H9 (cell line): ENCODE measurements around the gene KRT80. TPM values are rescaled to one million over a fixed set of nuclear protein-coding genes. Genes with fewer than 3 reads are reported as not detected.

ENCODE experiments used
- DNase-seq: peaks from one replicate; pipeline ENCODE4 v3.0.0-alpha.2; 2017
- H2AFZ ChIP-seq: one replicate; pipeline ENCODE4 v1.6.1; 2013; ENCODE audit warnings: mild to moderate bottlenecking, low read length, control low read depth, moderate library complexity
- H2AK5ac ChIP-seq: 2 replicates; pipeline ENCODE4 v1.6.1; 2013; ENCODE audit warnings: low read length, control low read depth, mixed read lengths; ENCODE audit not compliant: insufficient read length
- H2BK120ac ChIP-seq: one replicate; pipeline ENCODE4 v1.6.1; 2013; ENCODE audit warnings: low read depth, mild to moderate bottlenecking, low read length, control low read depth, inconsistent platforms; ENCODE audit not compliant: poor library complexity, severe bottlenecking
- H2BK12ac ChIP-seq: 2 replicates; pipeline ENCODE4 v1.6.1; 2013; ENCODE audit warnings: low read length, control low read depth, mixed read lengths, low read depth; ENCODE audit not compliant: insufficient read length
- H2BK15ac ChIP-seq: 2 replicates; pipeline ENCODE4 v1.6.1; 2013; ENCODE audit warnings: low read depth, low read length, control low read depth
- H2BK20ac ChIP-seq: one replicate; pipeline ENCODE4 v1.6.1; 2013; ENCODE audit warnings: low read depth, mild to moderate bottlenecking, low read length, control low read depth, inconsistent platforms; ENCODE audit not compliant: poor library complexity, severe bottlenecking
- H2BK5ac ChIP-seq: 2 replicates; pipeline ENCODE4 v1.6.1; 2013; ENCODE audit warnings: low read length, control low read depth, mixed read lengths; ENCODE audit not compliant: insufficient read length
- H3K14ac ChIP-seq: 2 replicates; pipeline ENCODE4 v1.6.1; 2013; ENCODE audit warnings: low read length, control low read depth; ENCODE audit not compliant: insufficient read depth
- H3K18ac ChIP-seq: 2 replicates; pipeline ENCODE4 v1.6.1; 2013; ENCODE audit warnings: low read depth, mild to moderate bottlenecking, mixed read lengths, low read length, control low read depth; ENCODE audit not compliant: insufficient read length
- H3K23ac ChIP-seq: 2 replicates; pipeline ENCODE4 v1.6.1; 2013; ENCODE audit warnings: low read length, control low read depth, mixed read lengths, low read depth; ENCODE audit not compliant: insufficient read length
- H3K23me2 ChIP-seq: 2 replicates; pipeline ENCODE4 v1.6.1; 2013; ENCODE audit warnings: low read depth, mild to moderate bottlenecking, mixed read lengths, low read length, control low read depth; ENCODE audit not compliant: insufficient read length, poor library complexity, severe bottlenecking
- H3K27ac ChIP-seq: 2 replicates; pipeline ENCODE4 v1.5.1; 2013; ENCODE audit warnings: low read length, control low read depth, mixed read lengths, low read depth; ENCODE audit not compliant: insufficient read length
- H3K27me3 ChIP-seq: 2 replicates; pipeline ENCODE4 v1.6.1; 2013; ENCODE audit warnings: low read length, control low read depth, inconsistent platforms; ENCODE audit not compliant: insufficient read depth
- H3K4ac ChIP-seq: 2 replicates; pipeline ENCODE4 v1.6.1; 2013; ENCODE audit warnings: low read depth, mild to moderate bottlenecking, control low read depth, inconsistent platforms, low read length, moderate library complexity
- H3K4me1 ChIP-seq: 2 replicates; pipeline ENCODE4 v1.6.1; 2013; ENCODE audit warnings: low read length, control low read depth, inconsistent platforms; ENCODE audit not compliant: insufficient read depth
- H3K4me2 ChIP-seq: 2 replicates; pipeline ENCODE4 v1.6.1; 2013; ENCODE audit warnings: low read length, control low read depth, mixed read lengths; ENCODE audit not compliant: insufficient read length, insufficient read depth
- H3K56ac ChIP-seq: 2 replicates; pipeline ENCODE4 v1.6.1; 2013; ENCODE audit warnings: low read depth, mild to moderate bottlenecking, mixed read lengths, low read length, control low read depth; ENCODE audit not compliant: insufficient read length
- H3K79me1 ChIP-seq: 2 replicates; pipeline ENCODE4 v1.6.1; 2013; ENCODE audit warnings: low read depth, mild to moderate bottlenecking, moderate library complexity, low read length, control low read depth, inconsistent platforms; ENCODE audit not compliant: insufficient read depth, poor library complexity, severe bottlenecking
- H3K79me2 ChIP-seq: 2 replicates; pipeline ENCODE4 v1.6.1; 2013; ENCODE audit warnings: low read length, control low read depth, inconsistent platforms; ENCODE audit not compliant: insufficient read depth
- H3K9ac ChIP-seq: 2 replicates; pipeline ENCODE4 v1.6.1; 2013; ENCODE audit warnings: low read length, control low read depth, mixed read lengths; ENCODE audit not compliant: insufficient read length; ENCODE audit errors: extremely low read depth
- H3K9me3 ChIP-seq: one replicate; pipeline ENCODE4 v1.6.1; 2013; ENCODE audit warnings: low read depth, low read length, inconsistent platforms; ENCODE audit not compliant: control insufficient read depth
- H3T11ph ChIP-seq: one replicate; pipeline ENCODE4 v1.6.1; 2013; ENCODE audit warnings: mild to moderate bottlenecking, low read length, control low read depth, inconsistent platforms
- H4K20me1 ChIP-seq: one replicate; pipeline ENCODE4 v1.6.1; 2013; ENCODE audit not compliant: control insufficient read depth, insufficient read length, insufficient read depth
- H4K5ac ChIP-seq: 2 replicates; pipeline ENCODE4 v1.6.1; 2013; ENCODE audit warnings: low read depth, mild to moderate bottlenecking, mixed read lengths, low read length, control low read depth; ENCODE audit not compliant: insufficient read length
- H4K8ac ChIP-seq: replicated peaks from 2 replicates; pipeline ENCODE4 v1.6.1; 2013; ENCODE audit warnings: low read length, control low read depth, mixed read lengths, low read depth; ENCODE audit not compliant: insufficient read length
- H4K91ac ChIP-seq: 2 replicates; pipeline ENCODE4 v1.6.1; 2013; ENCODE audit warnings: low read depth, mild to moderate bottlenecking, moderate library complexity, mixed read lengths, low read length, control low read depth; ENCODE audit not compliant: insufficient read length
- H3K27ac Mint-ChIP-seq, 3 experiments: 2 replicates in 2 of 3; 3 replicates in 1 of 3; pipeline ENCODE4 v1.8.0; 2020 to 2021; ENCODE audit warnings: mixed read lengths in 3 of 3, mild to moderate bottlenecking in 1 of 3, moderate library complexity in 1 of 3
- H3K27me3 Mint-ChIP-seq: 2 replicates; pipeline ENCODE4 v1.8.0; 2021; ENCODE audit warnings: low read depth, mild to moderate bottlenecking, moderate library complexity, mixed read lengths
- H3K36me3 Mint-ChIP-seq, 3 experiments: 2 replicates in 2 of 3; 3 replicates in 1 of 3; pipeline ENCODE4 v1.8.0; 2020 to 2021; ENCODE audit warnings: low read depth in 3 of 3, mixed read lengths in 3 of 3; ENCODE audit not compliant: insufficient read depth in 1 of 3
- H3K4me1 Mint-ChIP-seq, 2 experiments: 2 replicates each; pipeline ENCODE4 v1.8.0; 2020; ENCODE audit warnings: mixed read lengths in 2 of 2
- H3K4me3 Mint-ChIP-seq, 2 experiments: 2 replicates in 1 of 2; 3 replicates in 1 of 2; pipeline ENCODE4 v1.8.0; 2020 to 2021; ENCODE audit warnings: mild to moderate bottlenecking in 2 of 2, mixed read lengths in 2 of 2, moderate library complexity in 1 of 2
- H3K9me3 Mint-ChIP-seq, 2 experiments: 2 replicates in 1 of 2; 3 replicates in 1 of 2; pipeline ENCODE4 v1.8.0; 2020; ENCODE audit warnings: mild to moderate bottlenecking in 2 of 2, mixed read lengths in 2 of 2, moderate library complexity in 1 of 2
- CTCF ChIP-seq: fragments of 200-600 bp; sonication (generic); conservative IDR thresholded peaks from 3 replicates; pipeline ENCODE4 v1.8.0; 2021; ENCODE audit warnings: antibody characterized with exemption, mild to moderate bottlenecking
- WGBS: extraction: QIAGEN DNeasy Blood & Tissue Kit; methylation state at CpG from one replicate; pipeline ENCODE4 v1.1.7; 2013; ENCODE audit warnings: missing lambda C conversion rate, low lambda C conversion rate, mixed read lengths; ENCODE audit not compliant: insufficient read length; ENCODE audit errors: extremely low coverage; 5-methylcytosine and 5-hydroxymethylcytosine counted together
- total RNA-seq: library from RNA; stranded (reverse); gene quantifications from 2 replicates; pipeline ENCODE4 v1.2.1, GENCODE V29; 2021

Gene KRT80
- total RNA-seq, 1 experiment from 2014 or later: not detected

- no peak overlapping the region for H3K9ac ChIP-seq
- H3K4me2 ChIP-seq: no peak overlapping the region
- no peak overlapping the region for H3K4ac ChIP-seq
- no peaks in the 10 kb centered on the region for H3K23me2 ChIP-seq
- H4K5ac ChIP-seq: no peak overlapping the region
- no peaks in the 10 kb centered on the region for H3K9me3 ChIP-seq
- no peak overlapping the region for H2BK12ac ChIP-seq
- TF ChIP-seq CTCF: no peak
- H3K14ac ChIP-seq: no peak overlapping the region
- Mint-ChIP-seq H3K9me3 (no peaks in the 10 kb centered on the region), H3K27me3 (peaks cover 7% of the 10 kb centered on the region), H3K4me3 (no peak overlapping the region), H3K27ac (no peak overlapping the region), H3K4me1 (peaks cover 4 to 24% of the 10 kb centered on the region in 2 experiments), H3K36me3 (no peaks in the 10 kb centered on the region; a peak in 1 of 7 replicates)
- no peak overlapping the region for H3T11ph ChIP-seq
- H2BK5ac ChIP-seq: no peak overlapping the region
- H3K18ac ChIP-seq: no peak overlapping the region
- no peak overlapping the region for H2AFZ ChIP-seq
- H3K23ac ChIP-seq: no peak overlapping the region
- no peak overlapping the region for H3K56ac ChIP-seq
- H3K4me1 ChIP-seq: no peaks in the 10 kb centered on the region
- H4K20me1 ChIP-seq: no peaks in the 10 kb centered on the region
- H4K8ac ChIP-seq: no peak overlapping the region
- no peak overlapping the region for H4K91ac ChIP-seq
- no peak for DNase-seq
- no peak overlapping the region for H2AK5ac ChIP-seq
- H3K27ac ChIP-seq: no peak overlapping the region
- H2BK15ac ChIP-seq: no peak overlapping the region
- WGBS: no CpG with 5 or more reads among the region's 18 CpGs
- no peak overlapping the region for H2BK120ac ChIP-seq
- no peaks in the 10 kb centered on the region for H3K27me3 ChIP-seq
- H2BK20ac ChIP-seq: no peak overlapping the region
- no peaks in the 10 kb centered on the region for H3K79me1 ChIP-seq
- no peaks in the 10 kb centered on the region for H3K79me2 ChIP-seq
These were observed 16.8 kb upstream of the KRT80 start for GRCh38 chr12:52208424-52209165.
